H1 (cell line): ENCODE data around the gene ZNF695. TPM values are rescaled to one million over a fixed set of nuclear protein-coding genes. Genes with fewer than 3 reads are reported as not detected.

ENCODE experiments used
- CBX8 ChIP-seq: fragments of 300-800, 300-1000 bp; sonication (generic); IDR thresholded peaks from 2 replicates; pipeline ENCODE4 v1.7.1; 2016; ENCODE audit warnings: low read depth, low read length, borderline replicate concordance
- CHD2 ChIP-seq: IDR thresholded peaks from 2 replicates; pipeline ENCODE4 v1.6.1; 2012; ENCODE audit warnings: low read length, improper control_type of control experiment
- EGR1 ChIP-seq: IDR thresholded peaks from 2 replicates; pipeline ENCODE4 v1.6.1; 2011; ENCODE audit warnings: low read depth, low read length, borderline replicate concordance
- GABPA ChIP-seq: IDR thresholded peaks from 2 replicates; pipeline ENCODE4 v1.6.1; 2011; ENCODE audit warnings: mild to moderate bottlenecking, low read length, moderate library complexity, borderline replicate concordance; ENCODE audit not compliant: insufficient read depth
- KDM4A ChIP-seq: IDR thresholded peaks from one replicate; pipeline ENCODE4 v1.7.1; 2012; ENCODE audit warnings: low read depth, mild to moderate bottlenecking, moderate library complexity, low read length, inconsistent platforms; ENCODE audit not compliant: severe bottlenecking
- PHF8 ChIP-seq: fragments of 200-600 bp; sonication (generic); conservative IDR thresholded peaks from 2 replicates; pipeline ENCODE4 v1.7.1; 2012; ENCODE audit warnings: low read depth, mild to moderate bottlenecking, inconsistent platforms, low read length, moderate library complexity
- POLR2A ChIP-seq, 2 experiments: IDR thresholded peaks; 1 replicate in 1 of 2; 2 replicates in 1 of 2; pipeline ENCODE4 v1.6.1; 2011; ENCODE audit warnings: low read depth in 2 of 2, low read length in 2 of 2, mild to moderate bottlenecking in 2 of 2; ENCODE audit errors: control extremely low read depth in 1 of 2
- POLR2AphosphoS5 ChIP-seq: IDR thresholded peaks from 2 replicates; pipeline ENCODE4 v1.6.1; 2011; ENCODE audit warnings: low read depth, low read length
- SIN3A ChIP-seq, 2 experiments: IDR thresholded peaks in 1 of 2; conservative IDR thresholded peaks in 1 of 2; 2 replicates each; pipeline ENCODE4 v1.6.1; 2011 to 2012; ENCODE audit warnings: low read length in 2 of 2, improper control_type of control experiment in 1 of 2, low read depth in 1 of 2, mild to moderate bottlenecking in 1 of 2
- SP1 ChIP-seq: IDR thresholded peaks from 2 replicates; pipeline ENCODE4 v1.6.1; 2011; ENCODE audit warnings: low read depth, low read length
- SP4 ChIP-seq: IDR thresholded peaks from 2 replicates; pipeline ENCODE4 v1.6.1; 2012; ENCODE audit warnings: low read length, inconsistent platforms
- TAF1 ChIP-seq: IDR thresholded peaks from 2 replicates; pipeline ENCODE4 v1.6.1; 2011; ENCODE audit warnings: mild to moderate bottlenecking, low read depth, low read length
- TAF7 ChIP-seq: optimal IDR thresholded peaks from 2 replicates; pipeline ENCODE3; 2011; ENCODE audit warnings: low read depth, mild to moderate bottlenecking, inconsistent platforms, low read length, moderate library complexity, borderline replicate concordance
- TEAD4 ChIP-seq: IDR thresholded peaks from 2 replicates; pipeline ENCODE4 v1.6.1; 2012; ENCODE audit warnings: low read depth, low read length, inconsistent platforms, mixed read lengths
- polyA plus RNA-seq, 7 experiments: library from polyadenylated mRNA; depleted of rRNA in 3 of 7; stranded (reverse) in 5 of 7; unstranded in 2 of 7; fragments of >200 nt in 5 of 7; fragments of 200-250 nt in 2 of 7; gene quantifications; 1 replicate in 5 of 7; 2 replicates in 1 of 7; 4 replicates in 1 of 7; pipeline versions ENCODE4 v1.2.1 to v1.2.3, GENCODE V29; 2011 to 2013; ENCODE audit warnings: missing spikeins in 2 of 7, mixed read lengths in 2 of 7
- total RNA-seq: library from RNA; stranded (reverse); fragmentation: NEBNext Ultra II Directional; extraction: Animal tissue kit (Norgen Biotek cat#: 25700); gene quantifications from 2 replicates; pipeline ENCODE4 v1.2.1, GENCODE V29; 2021

ZNF695 gene
- total and polyA plus RNA-seq, 2 of the 8 experiments (the other 6 are each of a cell fraction or from before 2014, with no cell fraction given) = 9.2 to 27.0 TPM

GRCh38 chr1:247007511-247008405, at the start of gene ZNF695 (continued):
- TF ChIP-seq TAF7 = peak; percentile 45
- peak; percentile 94 for TF ChIP-seq TAF1
- peak; percentile 84 for TF ChIP-seq CHD2
- TF ChIP-seq CBX8 = no peak
- TF ChIP-seq PHF8 = peak; percentile 88
- TF ChIP-seq SP1 = peak; percentile 97
- 0 out of 2 replicates have a peak, but pooled peaks have one; percentile 55 for TF ChIP-seq TEAD4
- peak in 1 of 2 experiments; percentile 26; a peak in 1 of 4 replicates for TF ChIP-seq SIN3A (conservative IDR thresholded peaks at IDR 0.05 in 1 of 2, IDR thresholded peaks at IDR 0.05 in 1 of 2; ENCODE audit: low read depth in 1 of 2, low read length in 2 of 2)
- peak in 1 of 2 experiments; percentile 95; a peak in 2 of 3 replicates for TF ChIP-seq POLR2A (IDR thresholded peaks at IDR 0.05; ENCODE audit: control extremely low read depth in 1 of 2, low read depth in 2 of 2, low read length in 2 of 2)
- no peak for TF ChIP-seq GABPA
- TF ChIP-seq SP4 = peak; percentile 82
- TF ChIP-seq POLR2AphosphoS5 = peak; percentile 85
- peak; percentile 88 for TF ChIP-seq KDM4A
- TF ChIP-seq EGR1 = no peak
